HepG2 (cell line): Measurements from ENCODE around the gene CEP89. TPM values are rescaled to one million over a fixed set of nuclear protein-coding genes. Genes with fewer than 3 reads are reported as not detected.

ENCODE experiments used
- FUBP1 ChIP-seq: sonication (generic); formaldehyde crosslinking; IDR thresholded peaks from 2 replicates; pipeline ENCODE4 v1.5.1; 2020; ENCODE audit warnings: missing genetic modification reagents, mild to moderate bottlenecking, borderline replicate concordance
- HDAC1 ChIP-seq: sonication (generic); formaldehyde crosslinking; IDR thresholded peaks from 2 replicates; pipeline ENCODE4 v1.5.1; 2020; ENCODE audit warnings: mild to moderate bottlenecking, missing genetic modification reagents
- HMGXB4 ChIP-seq, 2 experiments: sonication (generic) in 1 of 2; formaldehyde crosslinking in 1 of 2; IDR thresholded peaks; 2 replicates each; pipeline versions ENCODE4 v1.4.0 to v1.6.1; 2018 to 2020; ENCODE audit warnings: missing genetic modification reagents in 2 of 2, borderline replicate concordance in 1 of 2, low read depth in 1 of 2, mild to moderate bottlenecking in 1 of 2, missing biosample characterization in 1 of 2
- KAT7 ChIP-seq: IDR thresholded peaks from 2 replicates; pipeline ENCODE4 v1.6.1; 2018; ENCODE audit warnings: borderline replicate concordance, missing compliant biosample characterization
- MAZ ChIP-seq, 2 experiments: sonication (generic) in 1 of 2; formaldehyde crosslinking in 1 of 2; IDR thresholded peaks; 2 replicates each; pipeline versions ENCODE4 v1.5.0 to v1.6.1; 2012 to 2020; ENCODE audit warnings: low read depth in 2 of 2, mild to moderate bottlenecking in 2 of 2, borderline replicate concordance in 1 of 2, improper control_type of control experiment in 1 of 2, low read length in 1 of 2, missing genetic modification reagents in 1 of 2, moderate library complexity in 1 of 2
- MIER3 ChIP-seq: IDR thresholded peaks from 2 replicates; pipeline ENCODE4 v1.6.1; 2016; ENCODE audit warnings: missing compliant biosample characterization, borderline replicate concordance
- POLR2G ChIP-seq: fragments of 200-400 bp; formaldehyde crosslinking; IDR thresholded peaks from 2 replicates; pipeline ENCODE4 v1.6.1; 2018; ENCODE audit warnings: mild to moderate bottlenecking, low read depth, low read length, moderate library complexity
- RAD21 ChIP-seq: fragments of 450-650 bp; formaldehyde crosslinking; IDR thresholded peaks from 2 replicates; pipeline ENCODE4 v1.5.0; 2020; ENCODE audit warnings: mild to moderate bottlenecking
- RXRB ChIP-seq: IDR thresholded peaks from 2 replicates; pipeline ENCODE4 v1.6.1; 2016; ENCODE audit warnings: borderline replicate concordance, missing genetic modification reagents, missing compliant biosample characterization
- SAP130 ChIP-seq: IDR thresholded peaks from 2 replicates; pipeline ENCODE4 v1.6.1; 2016; ENCODE audit warnings: low read depth
- SIX1 ChIP-seq: sonication (generic); formaldehyde crosslinking; IDR thresholded peaks from 2 replicates; pipeline ENCODE4 v1.4.0; 2020; ENCODE audit warnings: missing genetic modification reagents, borderline replicate concordance
- STAG1 ChIP-seq: sonication (generic); formaldehyde crosslinking; IDR thresholded peaks from 2 replicates; pipeline ENCODE4 v1.4.0; 2020; ENCODE audit warnings: missing genetic modification reagents
- TBX2 ChIP-seq: sonication (generic); formaldehyde crosslinking; IDR thresholded peaks from 2 replicates; pipeline ENCODE4 v1.5.0; 2020; ENCODE audit warnings: missing genetic modification reagents, mild to moderate bottlenecking, borderline replicate concordance
- ZNF274 ChIP-seq: sonication (generic); formaldehyde crosslinking; IDR thresholded peaks from 2 replicates; pipeline ENCODE4 v1.5.1; 2020; ENCODE audit warnings: mild to moderate bottlenecking, missing genetic modification reagents
- ZNF609 ChIP-seq: sonication (generic); formaldehyde crosslinking; IDR thresholded peaks from 2 replicates; pipeline ENCODE4 v1.4.0; 2020; ENCODE audit warnings: mild to moderate bottlenecking, missing genetic modification reagents, borderline replicate concordance
- ZNF788 ChIP-seq: sonication (generic); formaldehyde crosslinking; IDR thresholded peaks from 2 replicates; pipeline ENCODE4 v1.5.0; 2020; ENCODE audit warnings: mild to moderate bottlenecking, missing genetic modification reagents, borderline replicate concordance
- polyA plus RNA-seq, 8 experiments: library from polyadenylated mRNA; depleted of rRNA in 3 of 8; stranded (reverse) in 7 of 8; unstranded in 1 of 8; fragments of >200 nt; fragmentation: Illumina TruSeq in 4 of 8; extraction: Trizol in 4 of 8; gene quantifications; 2 replicates each; pipeline versions ENCODE4 v1.2.1 to v1.2.3, GENCODE V29; 2011 to 2016; ENCODE audit warnings: low read depth in 4 of 8, missing spikeins in 1 of 8, mixed read lengths in 1 of 8; ENCODE audit not compliant: insufficient read depth in 1 of 8
- total RNA-seq, 5 experiments: library from RNA; depleted of rRNA; stranded (reverse); fragments of >200 nt; fragmentation: Illumina TruSeq; extraction: Trizol; gene quantifications; 2 replicates each; pipeline ENCODE4 v1.2.3, GENCODE V29; 2016; ENCODE audit warnings: low read depth in 1 of 5

CEP89 gene
- total and polyA plus RNA-seq, 2 of the 13 experiments (the other 11 are each of a cell fraction or from before 2014, with no cell fraction given) = 7.2 to 10.9 TPM

GRCh38 chr19:32870981-32871451 is 100.7 kb downstream of the CEP89 start (continued):
- TF ChIP-seq HMGXB4 (CRISPR knock-in tag; IDR thresholded peaks at IDR 0.05; ENCODE audit: borderline replicate concordance in 1 of 2, low read depth in 1 of 2) (0 out of 4 replicates have a peak, but pooled peaks of 1 of the 2 experiments have one; percentile 25), TBX2 (CRISPR knock-in tag) (peak; percentile 48; the same call in 1 of the 2 replicates), ZNF788 (CRISPR knock-in tag) (peak; percentile 40; the same call in 1 of the 2 replicates), RXRB (CRISPR knock-in tag) (no peak), KAT7 (no peak), SIX1 (CRISPR knock-in tag) (no peak), SAP130 (CRISPR knock-in tag) (peak; percentile 21; the same call in 1 of the 2 replicates), MAZ (IDR thresholded peaks at IDR 0.05; ENCODE audit: borderline replicate concordance, low read depth, low read length) (no peak), MAZ (CRISPR knock-in tag; IDR thresholded peaks at IDR 0.05; ENCODE audit: low read depth) (0 out of 2 replicates have a peak, but pooled peaks have one; percentile 38), ZNF274 (CRISPR knock-in tag) (no peak), POLR2G (no peak), ZNF609 (CRISPR knock-in tag) (peak; percentile 52), RAD21 (CRISPR knock-in tag) (peak; percentile 71), FUBP1 (CRISPR knock-in tag) (no peak), STAG1 (CRISPR knock-in tag) (peak; percentile 79), HDAC1 (0 out of 2 replicates have a peak, but pooled peaks have one; percentile 18), MIER3 (CRISPR knock-in tag) (no peak)
